HCT116 (cell line): ENCODE results near the gene ACP7. TPM values are rescaled to one million over a fixed set of nuclear protein-coding genes. Genes with fewer than 3 reads are reported as not detected.

Experiments
- ATAC-seq: fragments of 200-7000 bp; cut with Tn5 transposase; 2 replicates; pipeline ENCODE4 v1.9.1; 2020; ENCODE audit warnings: mild to moderate bottlenecking, moderate library complexity
- BruUV-seq: library from RNA; stranded (reverse); fragments of 400-500 nt; replicated peaks from 2 replicates; lab custom pipeline; 2021; lab: Mats Ljungman, UMichigan
- CTCF ChIA-PET: fragments of 300-600 bp; sonication (Branson Sonifier 250); formaldehyde crosslinking; loops from one replicate; lab custom pipeline; 2021; ENCODE audit warnings: antibody characterized with exemption; lab: Charles Lee
- POLR2A ChIA-PET: fragments of 300-600, 350-600 bp; sonication (Branson Sonifier 250); formaldehyde crosslinking; loops from one replicate; lab custom pipeline; 2021; ENCODE audit warnings: antibody characterized with exemption; lab: Charles Lee
- RAD21 ChIA-PET, 2 experiments: fragments of 300-600 bp; sonication (Branson Sonifier 250); formaldehyde crosslinking; loops; one replicate each; lab custom pipeline; 2023; ENCODE audit warnings: low total read pairs in 2 of 2; ENCODE audit not compliant: uncharacterized antibody in 2 of 2, unreplicated experiment in 2 of 2, low non-redundant PET in 1 of 2; lab: Charles Lee
- DNase-seq: peaks from one replicate; pipeline ENCODE4 v3.0.0-alpha.2; 2010; ENCODE audit warnings: low read depth, low spot score
- H2AFZ ChIP-seq: fragments of 200-600 bp; shearing (Covaris generic), sonication (generic); 2 replicates; pipeline ENCODE4 v1.6.1; 2017; ENCODE audit warnings: low read depth, mixed run types, mixed read lengths, antibody characterized with exemption, low read length; ENCODE audit not compliant: poor library complexity, severe bottlenecking
- H3K27ac ChIP-seq: 2 replicates; pipeline ENCODE4 v1.5.1; 2012; ENCODE audit warnings: low read depth, low read length
- H3K27me3 ChIP-seq: fragments of 200-600 bp; sonication (generic); 2 replicates; pipeline ENCODE4 v1.6.1; 2016; ENCODE audit warnings: mixed run types, low read length, mixed read lengths; ENCODE audit not compliant: insufficient read depth
- H3K36me3 ChIP-seq, 2 experiments: fragments of 200-500 bp in 1 of 2; fragments of 200-600 bp in 1 of 2; sonication (Bioruptor generic) in 1 of 2; sonication (generic) in 1 of 2; 2 replicates each; pipeline versions ENCODE4 v1.5.1 to v1.6.1; 2014 to 2016; ENCODE audit warnings: low read length in 2 of 2, inconsistent platforms in 1 of 2, mixed read lengths in 1 of 2, mixed run types in 1 of 2; ENCODE audit not compliant: insufficient read depth in 2 of 2, control insufficient read depth in 1 of 2
- H3K4me1 ChIP-seq, 2 experiments: fragments of 200-600 bp in 1 of 2; sonication (generic) in 1 of 2; 2 replicates each; pipeline versions ENCODE4 v1.5.1 to v1.6.1; 2012 to 2017; ENCODE audit warnings: low read length in 2 of 2, inconsistent platforms in 1 of 2, mild to moderate bottlenecking in 1 of 2, mixed read lengths in 1 of 2, mixed run types in 1 of 2, moderate library complexity in 1 of 2; ENCODE audit not compliant: insufficient read depth in 2 of 2, control insufficient read depth in 1 of 2
- H3K4me2 ChIP-seq: fragments of 200-600 bp; sonication (generic); 2 replicates; pipeline ENCODE4 v1.6.1; 2017; ENCODE audit warnings: mixed run types, low read length, mixed read lengths
- H3K4me3 ChIP-seq, 2 experiments: fragments of 200-600 bp in 1 of 2; sonication (generic) in 1 of 2; replicated peaks in 1 of 2; 2 replicates each; pipeline ENCODE4 v1.5.1; 2011 to 2016; ENCODE audit warnings: low read length in 2 of 2, control low read depth in 1 of 2, low read depth in 1 of 2, mild to moderate bottlenecking in 1 of 2, mixed read lengths in 1 of 2, mixed run types in 1 of 2
- H3K79me2 ChIP-seq: fragments of 200-600 bp; sonication (generic); 2 replicates; pipeline ENCODE4 v1.6.1; 2017; ENCODE audit warnings: mild to moderate bottlenecking, mixed run types, low read length, moderate library complexity, mixed read lengths; ENCODE audit not compliant: insufficient read depth
- H3K9ac ChIP-seq: fragments of 200-600 bp; sonication (generic); 2 replicates; pipeline ENCODE4 v1.6.1; 2016; ENCODE audit warnings: low read length, mixed read lengths
- H3K9me2 ChIP-seq: fragments of 200-600 bp; sonication (generic), shearing (Covaris generic); 2 replicates; pipeline ENCODE4 v1.6.1; 2017; ENCODE audit warnings: mixed run types, mild to moderate bottlenecking, moderate library complexity; ENCODE audit not compliant: insufficient read depth
- H3K9me3 ChIP-seq, 2 experiments: fragments of 200-500 bp in 1 of 2; fragments of 200-600 bp in 1 of 2; sonication (Bioruptor generic) in 1 of 2; sonication (generic) in 1 of 2; 2 replicates each; pipeline ENCODE4 v1.6.1; 2014 to 2017; ENCODE audit warnings: low read length in 2 of 2, mixed read lengths in 2 of 2, inconsistent platforms in 1 of 2, low read depth in 1 of 2, mild to moderate bottlenecking in 1 of 2, mixed run types in 1 of 2, moderate library complexity in 1 of 2; ENCODE audit not compliant: control insufficient read depth in 1 of 2, insufficient read depth in 1 of 2
- H4K20me1 ChIP-seq: fragments of 200-600 bp; sonication (generic), shearing (Covaris generic); 2 replicates; pipeline ENCODE4 v1.6.1; 2017; ENCODE audit warnings: mixed run types, mild to moderate bottlenecking, moderate library complexity; ENCODE audit not compliant: insufficient read depth
- ATF3 ChIP-seq: IDR thresholded peaks from 2 replicates; pipeline ENCODE4 v1.6.1; 2012
- EGR1 ChIP-seq: IDR thresholded peaks from 2 replicates; pipeline ENCODE4 v1.6.1; 2012; ENCODE audit warnings: low read depth
- EZH2phosphoT487 ChIP-seq: fragments of 200-600 bp; IDR thresholded peaks from 2 replicates; pipeline ENCODE4 v1.6.1; 2018; ENCODE audit warnings: antibody characterized with exemption, borderline replicate concordance
- FOSL1 ChIP-seq: IDR thresholded peaks from 2 replicates; pipeline ENCODE4 v1.6.1; 2012; ENCODE audit warnings: low read depth
- JUND ChIP-seq: IDR thresholded peaks from 2 replicates; pipeline ENCODE4 v1.6.1; 2012
- MAX ChIP-seq: IDR thresholded peaks from 2 replicates; pipeline ENCODE4 v1.6.1; 2012
- POLR2A ChIP-seq: IDR thresholded peaks from 2 replicates; pipeline ENCODE4 v1.7.0; 2011; ENCODE audit warnings: borderline replicate concordance; ENCODE audit not compliant: insufficient read depth, insufficient read length; ENCODE audit errors: extremely low read depth
- POLR2AphosphoS5 ChIP-seq: IDR thresholded peaks from 2 replicates; pipeline ENCODE4 v1.6.1; 2011; ENCODE audit warnings: mild to moderate bottlenecking, low read depth, low read length, moderate library complexity
- SIN3A ChIP-seq: IDR thresholded peaks from 2 replicates; pipeline ENCODE4 v1.6.1; 2012; ENCODE audit warnings: low read depth
- SP1 ChIP-seq: IDR thresholded peaks from 2 replicates; pipeline ENCODE4 v1.6.1; 2012; ENCODE audit warnings: low read depth
- YY1 ChIP-seq: IDR thresholded peaks from 2 replicates; pipeline ENCODE4 v1.6.1; 2011; ENCODE audit warnings: low read length, low read depth, moderate library complexity, mild to moderate bottlenecking; ENCODE audit not compliant: insufficient replicate concordance; ENCODE audit errors: extremely low read depth
- ZBTB33 ChIP-seq: IDR thresholded peaks from 2 replicates; pipeline ENCODE4 v1.6.1; 2011; ENCODE audit warnings: mild to moderate bottlenecking, low read length, moderate library complexity; ENCODE audit not compliant: insufficient replicate concordance; ENCODE audit errors: extremely low read depth
- ZNF274 ChIP-seq: fragments of 200-500 bp; sonication (Bioruptor generic); IDR thresholded peaks from 2 replicates; pipeline ENCODE4 v1.6.1; 2014; ENCODE audit warnings: mild to moderate bottlenecking, low read depth, low read length, inconsistent platforms
- intact Hi-C: fragments of 100-400 bp; cut with micrococcal nuclease; formaldehyde crosslinking; loops from 2 replicates; pipeline ENCODE4 v1.10.0; 2022
- total RNA-seq: library from RNA; stranded (reverse); gene quantifications from one replicate; pipeline ENCODE4 v1.2.1, GENCODE V29; 2021; ENCODE audit not compliant: unreplicated experiment

The ACP7 gene
- total RNA-seq, 1 experiment from 2014 or later = 4.7 TPM

GRCh38 chr19:39122934-39123731, 39.0 kb downstream of the ACP7 start:
- ChIA-PET RAD21 (interaction anchor here (0.7 to 1.5 kb wide), 2 partner anchors 88 to 262 kb away, joined by 3 to 6 read pairs; no protein-coding TSS in a partner anchor), CTCF (interaction anchor here (0.7 to 2.2 kb wide), 14 partner anchors 11 to 302 kb away, joined by 3 to 12 read pairs (median 3); partner anchors contain the start of gene SAMD4B), POLR2A (interaction anchor here (0.8 to 2.0 kb wide), 3 partner anchors 31 to 313 kb away, joined by 3 to 4 read pairs (median 3); partner anchors contain the start of gene RPS16)
- H3K4me1 ChIP-seq = peaks cover 16 to 55% of the 10 kb centered on the region in 2 experiments
- H3K4me2 ChIP-seq = peak overlapping the region; percentile 58
- no peaks in the 10 kb centered on the region for H3K9me2 ChIP-seq
- no peak for TF ChIP-seq POLR2AphosphoS5
- no peak for TF ChIP-seq SP1
- no TSS peak for BruUV-seq
- DNase-seq (no peak), ATAC-seq (no peak)
- H3K9me3 ChIP-seq = no peaks in the 10 kb centered on the region
- H3K9ac ChIP-seq = no peak overlapping the region
- H4K20me1 ChIP-seq = peaks cover 5% of the 10 kb centered on the region; the same call in 1 of the 2 replicates
- H2AFZ ChIP-seq = peak overlapping the region; percentile 93
- no peaks in the 10 kb centered on the region for H3K36me3 ChIP-seq
- intact Hi-C loops = loop anchor here (1.0 kb wide), 3 partner anchors 64 to 289 kb away; partner anchors contain the start of gene PLEKHG2
- H3K27me3 ChIP-seq = no peaks in the 10 kb centered on the region
- no peak overlapping the region for H3K4me3 ChIP-seq
- peaks cover 26% of the 10 kb centered on the region for H3K79me2 ChIP-seq
- H3K27ac ChIP-seq = peak overlapping the region; percentile 32; the same call in 1 of the 2 replicates

GRCh38 chr19:39124136-39124764, 40.1 kb downstream of the ACP7 start:
- CTCF ChIA-PET = no interaction called here
- no peak overlapping the region for H3K4me2 ChIP-seq

More at GRCh38 chr19:39124136-39124764, 40.1 kb downstream of the ACP7 start:
- BruUV-seq = no TSS peak
- H3K27me3 ChIP-seq = no peaks in the 10 kb centered on the region
- no peaks in the 10 kb centered on the region for H3K36me3 ChIP-seq
- H2AFZ ChIP-seq = no peak overlapping the region
- H3K79me2 ChIP-seq = peaks cover 37% of the 10 kb centered on the region
- POLR2A ChIA-PET = no interaction called here
- H4K20me1 ChIP-seq = peaks cover 5% of the 10 kb centered on the region; the same call in 1 of the 2 replicates
- intact Hi-C loops = no loop called here
- TF ChIP-seq YY1 = no peak
- no peak for TF ChIP-seq ATF3
- no peak for TF ChIP-seq ZNF274
- TF ChIP-seq MAX = no peak
- no peak for TF ChIP-seq EGR1
- TF ChIP-seq POLR2A = no peak
- TF ChIP-seq SIN3A = no peak
- TF ChIP-seq JUND = no peak
- TF ChIP-seq EZH2phosphoT487 = no peak
- TF ChIP-seq ZBTB33 = no peak
- TF ChIP-seq FOSL1 = no peak
- TF ChIP-seq, all 23 proteins: peak for 0
- Histone ChIP-seq H3K9ac (no peak overlapping the region), H3K4me3 (no peak overlapping the region), H3K9me2 (no peaks in the 10 kb centered on the region), H3K9me3 (no peaks in the 10 kb centered on the region), H3K27ac (no peak overlapping the region), H3K4me1 (peaks cover 16 to 62% of the 10 kb centered on the region in 2 experiments)
- no peak for DNase-seq
- ATAC-seq = no peak
- RAD21 ChIA-PET = interaction anchor here in 1 of 2 experiments (0.7 kb wide), 1 partner anchor 263 kb away, joined by 6 read pairs; no protein-coding TSS in a partner anchor
